Activated CD8-positive, alpha-beta memory T cell treated with anti-CD3 and anti-CD28 coated beads, Interleukin-2, amount 10 ng/mL, durations not matched to agents 7 days and 5 days (primary cell): ENCODE measurements around the gene CLUH. TPM values are rescaled to one million over a fixed set of nuclear protein-coding genes. Genes with fewer than 3 reads are reported as not detected.

Source experiments
- microRNA-seq: library from miRNA; unstranded; fragments of <30 nt; microRNA quantifications from one replicate; pipeline ENCODE4 v1.2.0, GENCODE V29; 2022
- total RNA-seq, 2 experiments: library from RNA; stranded (reverse); gene quantifications; one replicate each; pipeline ENCODE4 v1.2.3, GENCODE V29; 2021

The CLUH gene
- total RNA-seq, 2 experiments from 2014 or later = 65.0 to 81.1 TPM

Small RNA genes lying within 50 kb of the gene (microRNA-seq; reads per million reads assigned to microRNA genes)
- gene MIR1253 (not detected), gene MIR6776 (not detected)

Other genes starting within 250 kb of the CLUH start
- 10 to 100 TPM; 24.0 to 34.1 TPM for gene METTL16, start 199.9 kb downstream of the CLUH start, total RNA-seq
- 100 to 1,000 TPM; 170 to 175 TPM for gene PAFAH1B1, start 118.1 kb downstream of the CLUH start, total RNA-seq
- gene CCDC92B, start 37.9 kb upstream of the CLUH start, total RNA-seq = under 1 TPM in 1 of 2 experiments, not detected in 1; 0.12 TPM
- 10 to 100 TPM in 1 of 2 experiments, 1 to 10 TPM in 1; 6.5 to 26.2 TPM for gene RAP1GAP2, start 84.7 kb upstream of the CLUH start, total RNA-seq